ENCODE data around the gene JAZF1. TPM values are rescaled to one million over a fixed set of nuclear protein-coding genes. Genes with fewer than 3 reads are reported as not detected.

The JAZF1 gene
- total and polyA plus RNA-seq, 2 of the 4 experiments (the other 2 are of a cell fraction) = 8.4 to 10.5 TPM

DNA sequence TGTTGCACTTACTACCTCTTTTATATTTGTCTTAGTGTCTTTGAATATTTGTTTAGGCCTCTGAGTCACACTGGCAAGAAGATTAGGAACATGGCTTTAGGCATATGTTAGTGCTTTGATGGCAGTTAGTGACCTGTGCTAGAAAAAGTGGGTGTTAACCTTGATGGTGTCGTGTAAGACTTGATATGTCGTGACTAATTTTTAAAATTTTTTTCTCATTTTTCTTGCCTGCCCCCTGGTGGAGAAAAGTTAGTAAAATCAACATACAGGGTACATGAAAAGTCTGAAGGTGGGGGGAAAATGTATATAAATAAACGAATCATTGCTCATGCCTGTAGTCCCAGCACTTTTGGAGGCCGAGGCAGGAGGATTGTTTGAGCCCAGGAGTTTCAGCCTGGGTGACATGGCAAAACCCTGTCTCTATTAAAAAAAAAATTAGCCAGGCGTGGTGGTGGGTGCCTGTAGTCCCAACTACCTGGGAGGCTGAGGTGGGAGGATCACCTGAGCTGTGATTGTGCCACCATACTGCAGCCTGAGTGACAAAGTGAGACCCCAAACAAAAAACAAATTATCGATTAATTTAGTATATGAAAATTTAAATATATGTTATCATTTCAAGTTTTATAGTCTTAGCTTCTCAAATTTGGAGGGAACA is 396.1 kb downstream of the JAZF1 start:
- Histone ChIP-seq H2AK5ac (ENCODE audit: low read depth, low read length) (peak overlapping the region; percentile 49; the same call in 1 of the 2 replicates), H3K79me1 (ENCODE audit: low read depth in 1 of 2, low read length in 2 of 2) (peaks cover 6 to 21% of the 10 kb centered on the region in 2 experiments; a peak in 3 of 4 replicates), H2AFZ (replicated peaks; ENCODE audit: low read length, poor library complexity) (no peak overlapping the region), H2BK120ac (ENCODE audit: low read depth, low read length) (no peak overlapping the region), H2BK15ac (ENCODE audit: low read depth, low read length) (no peak overlapping the region), H3K4me2 (ENCODE audit: low read depth, low read length) (peak overlapping the region; percentile 51; the same call in 1 of the 2 replicates), H3K9ac (ENCODE audit: low read depth, low read length) (no peak overlapping the region), H3K4me1 (ENCODE audit: control insufficient read depth, insufficient read depth, low read length) (no peaks in the 10 kb centered on the region), H3K36me3 (ENCODE audit: control insufficient read depth, insufficient read depth, low read length) (peaks cover 5% of the 10 kb centered on the region), H4K8ac (ENCODE audit: low read depth in 2 of 2, low read length in 2 of 2) (no peak overlapping the region), H4K20me1 (ENCODE audit: insufficient read depth, low read length) (peaks cover 4% of the 10 kb centered on the region), H2BK20ac (ENCODE audit: low read depth, low read length) (no peak overlapping the region), H3K9me3 (ENCODE audit: control insufficient read depth, insufficient read depth, low read length) (no peaks in the 10 kb centered on the region), H3K27me3 (ENCODE audit: control insufficient read depth, insufficient read depth, low read length) (no peaks in the 10 kb centered on the region), H4K5ac (ENCODE audit: low read depth, low read length) (no peak overlapping the region), H4K91ac (ENCODE audit: insufficient read depth, low read depth, low read length) (no peak overlapping the region; the same call in 1 of the 2 replicates), H3K9me1 (ENCODE audit: insufficient read depth, low read length) (no peaks in the 10 kb centered on the region), H3K56ac (ENCODE audit: extremely low read depth, insufficient read depth, low read length) (no peak overlapping the region), H2AK9ac (replicated peaks; ENCODE audit: low read depth, low read length, poor library complexity) (no peak overlapping the region), H3K4me3 (ENCODE audit: insufficient read depth, low read depth, low read length) (no peak overlapping the region), H2BK5ac (ENCODE audit: low read depth, low read length, poor library complexity, severe bottlenecking) (no peak overlapping the region), H3K23ac (ENCODE audit: low read depth, low read length) (no peak overlapping the region), H3K14ac (replicated peaks; ENCODE audit: low read depth, low read length) (no peak overlapping the region), H3K4ac (ENCODE audit: low read depth, low read length) (no peak overlapping the region), H3K18ac (ENCODE audit: low read depth, low read length) (no peak overlapping the region), H3K27ac (ENCODE audit: insufficient read depth, low read length) (no peak overlapping the region)
- WGBS, 2 experiments (ENCODE audit: extremely low coverage in 2 of 2, insufficient read length in 1 of 2) = 43% methylated on average over 1 of the region's 6 CpGs; no CpG with 5 or more reads in 1 of the 2 experiments
- TF ChIP-seq, protein P1, sequence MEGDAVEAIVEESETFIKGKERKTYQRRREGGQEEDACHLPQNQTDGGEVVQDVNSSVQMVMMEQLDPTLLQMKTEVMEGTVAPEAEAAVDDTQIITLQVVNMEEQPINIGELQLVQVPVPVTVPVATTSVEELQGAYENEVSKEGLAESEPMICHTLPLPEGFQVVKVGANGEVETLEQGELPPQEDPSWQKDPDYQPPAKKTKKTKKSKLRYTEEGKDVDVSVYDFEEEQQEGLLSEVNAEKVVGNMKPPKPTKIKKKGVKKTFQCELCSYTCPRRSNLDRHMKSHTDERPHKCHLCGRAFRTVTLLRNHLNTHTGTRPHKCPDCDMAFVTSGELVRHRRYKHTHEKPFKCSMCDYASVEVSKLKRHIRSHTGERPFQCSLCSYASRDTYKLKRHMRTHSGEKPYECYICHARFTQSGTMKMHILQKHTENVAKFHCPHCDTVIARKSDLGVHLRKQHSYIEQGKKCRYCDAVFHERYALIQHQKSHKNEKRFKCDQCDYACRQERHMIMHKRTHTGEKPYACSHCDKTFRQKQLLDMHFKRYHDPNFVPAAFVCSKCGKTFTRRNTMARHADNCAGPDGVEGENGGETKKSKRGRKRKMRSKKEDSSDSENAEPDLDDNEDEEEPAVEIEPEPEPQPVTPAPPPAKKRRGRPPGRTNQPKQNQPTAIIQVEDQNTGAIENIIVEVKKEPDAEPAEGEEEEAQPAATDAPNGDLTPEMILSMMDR (conservative IDR thresholded peaks at IDR 0.05; ENCODE audit: low read depth, low read length) = peak; percentile 57
- TF ChIP-seq NFE2L2 (IDR thresholded peaks at IDR 0.05; ENCODE audit: low read depth, low read length) = no peak
- TF ChIP-seq SMC3 (IDR thresholded peaks at IDR 0.05; ENCODE audit: low read depth, low read length) = peak; percentile 46
- dilution Hi-C loops (cut with HindIII; ENCODE audit: low sequenced_read_pairs, unreplicated experiment) (no loop called here), intact Hi-C loops (cut with micrococcal nuclease) (loop anchor here (1.0 to 5.0 kb wide), 3 partner anchors 138 to 313 kb away; no protein-coding TSS in a partner anchor), in situ Hi-C loops (cut with MboI; ENCODE audit: low sequenced_read_pairs) (loop anchor here (25.0 kb wide), 1 partner anchor 228 kb away; no protein-coding TSS in a partner anchor)
- CTCF ChIA-PET = interaction anchor here (0.5 to 1.2 kb wide), 5 partner anchors 10 to 788 kb away, joined by 3 to 6 read pairs (median 4); no protein-coding TSS in a partner anchor
- no TSS peak for BruUV-seq (replicated peaks)
- POLR2A ChIA-PET (ENCODE audit: unreplicated experiment) = no interaction called here
- peak; percentile 70 for DNase-seq
- peak; percentile 66 for ATAC-seq (ENCODE audit: low read depth)

Data from IMR-90 (cell line).